ENCODE measurements around the gene HOXA7.

DNA sequence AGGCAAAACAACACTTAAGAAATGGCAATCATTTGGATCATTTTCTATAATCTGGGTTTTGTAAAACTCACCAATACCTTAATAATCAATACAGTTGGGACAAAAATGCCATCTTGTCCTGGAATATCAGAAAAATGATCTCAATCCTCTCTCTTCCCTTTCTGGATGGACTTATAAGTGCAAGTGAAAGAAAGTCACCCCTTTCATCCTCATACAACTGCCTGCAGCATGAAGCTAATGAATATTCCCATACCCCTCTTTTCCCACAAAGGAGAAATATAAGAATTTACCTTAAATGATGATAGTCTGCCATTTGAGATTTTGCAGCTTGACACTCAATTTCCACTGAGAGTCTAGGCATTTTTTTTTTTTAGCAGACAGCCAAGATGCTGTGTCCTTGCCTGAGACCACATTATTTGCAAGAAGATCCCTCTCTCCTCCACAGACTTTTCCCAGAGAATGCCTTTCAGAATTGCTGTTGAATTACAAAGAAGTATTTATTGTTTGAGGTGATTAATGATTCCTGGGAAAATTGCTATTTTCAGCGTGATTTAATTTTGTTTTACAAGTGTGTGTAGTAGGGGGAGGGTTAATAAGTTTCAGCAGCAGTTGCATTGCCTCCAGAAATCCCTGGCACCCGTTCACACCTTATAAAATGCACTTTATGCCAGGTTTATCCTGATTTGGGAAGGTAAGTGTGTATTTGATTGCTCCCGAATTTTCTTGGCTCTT is 29.7 kb downstream of the HOXA7 start:
- TF ChIP-seq, protein P1, sequence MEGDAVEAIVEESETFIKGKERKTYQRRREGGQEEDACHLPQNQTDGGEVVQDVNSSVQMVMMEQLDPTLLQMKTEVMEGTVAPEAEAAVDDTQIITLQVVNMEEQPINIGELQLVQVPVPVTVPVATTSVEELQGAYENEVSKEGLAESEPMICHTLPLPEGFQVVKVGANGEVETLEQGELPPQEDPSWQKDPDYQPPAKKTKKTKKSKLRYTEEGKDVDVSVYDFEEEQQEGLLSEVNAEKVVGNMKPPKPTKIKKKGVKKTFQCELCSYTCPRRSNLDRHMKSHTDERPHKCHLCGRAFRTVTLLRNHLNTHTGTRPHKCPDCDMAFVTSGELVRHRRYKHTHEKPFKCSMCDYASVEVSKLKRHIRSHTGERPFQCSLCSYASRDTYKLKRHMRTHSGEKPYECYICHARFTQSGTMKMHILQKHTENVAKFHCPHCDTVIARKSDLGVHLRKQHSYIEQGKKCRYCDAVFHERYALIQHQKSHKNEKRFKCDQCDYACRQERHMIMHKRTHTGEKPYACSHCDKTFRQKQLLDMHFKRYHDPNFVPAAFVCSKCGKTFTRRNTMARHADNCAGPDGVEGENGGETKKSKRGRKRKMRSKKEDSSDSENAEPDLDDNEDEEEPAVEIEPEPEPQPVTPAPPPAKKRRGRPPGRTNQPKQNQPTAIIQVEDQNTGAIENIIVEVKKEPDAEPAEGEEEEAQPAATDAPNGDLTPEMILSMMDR (IDR thresholded peaks at IDR 0.05; ENCODE audit: low read length): no peak
- TF ChIP-seq EZH2 (optimal IDR thresholded peaks at IDR 0.05; ENCODE audit: low read depth, low read length): no peak
